ENCODE data around the gene ELMO1.

The ELMO1 gene

GRCh38 chr7:37281368-37282092 lies 167.1 kb downstream of the ELMO1 start:
- DNase-seq (ENCODE audit: low read depth in 2 of 3, low spot score in 2 of 3): no peak

- DNase-seq (ENCODE audit: low read depth in 2 of 3, low spot score in 2 of 3): no peak
Observed at GRCh38 chr7:37277513-37277912, 171.2 kb downstream of the ELMO1 start.

- no peak for DNase-seq (ENCODE audit: low read depth in 2 of 3, low spot score in 2 of 3)
Observed at GRCh38 chr7:37275078-37275710, 173.5 kb downstream of the ELMO1 start.

- no peak for DNase-seq (ENCODE audit: low read depth in 2 of 3, low spot score in 2 of 3)
Observed at GRCh38 chr7:37273891-37274290, 174.8 kb downstream of the ELMO1 start.

GRCh38 chr7:37269711-37270508 lies 178.8 kb downstream of the ELMO1 start:
- no peak for DNase-seq (ENCODE audit: low read depth in 2 of 3, low spot score in 2 of 3)

- no peak for DNase-seq (ENCODE audit: low read depth in 2 of 3, low spot score in 2 of 3)
Observed at GRCh38 chr7:37267251-37267650, 181.4 kb downstream of the ELMO1 start.

GRCh38 chr7:37265876-37266275 lies 182.8 kb downstream of the ELMO1 start:
- DNase-seq (ENCODE audit: low read depth in 2 of 3, low spot score in 2 of 3): no peak

- DNase-seq (ENCODE audit: low read depth in 2 of 3, low spot score in 2 of 3): no peak
Observed at GRCh38 chr7:37265006-37265405, 183.7 kb downstream of the ELMO1 start.

GRCh38 chr7:37262181-37262580 lies 186.5 kb downstream of the ELMO1 start:
- no peak for DNase-seq (ENCODE audit: low read depth in 2 of 3, low spot score in 2 of 3)

- no peak for DNase-seq (ENCODE audit: low read depth in 2 of 3, low spot score in 2 of 3)
Observed at GRCh38 chr7:37259319-37259821, 189.3 kb downstream of the ELMO1 start.

GRCh38 chr7:37256631-37257030 lies 192.0 kb downstream of the ELMO1 start:
- DNase-seq (ENCODE audit: low read depth in 2 of 3, low spot score in 2 of 3): no peak

GRCh38 chr7:37255327-37255944 lies 193.2 kb downstream of the ELMO1 start:
- no peak for DNase-seq (ENCODE audit: low read depth in 2 of 3, low spot score in 2 of 3)

- DNase-seq (ENCODE audit: low read depth in 2 of 3, low spot score in 2 of 3): no peak
Observed at GRCh38 chr7:37251222-37251621, 197.4 kb downstream of the ELMO1 start.

- DNase-seq (ENCODE audit: low read depth in 2 of 3, low spot score in 2 of 3): no peak
Observed at GRCh38 chr7:37249240-37249639, 199.4 kb downstream of the ELMO1 start.

- DNase-seq (ENCODE audit: low read depth in 2 of 3, low spot score in 2 of 3): no peak
Observed at GRCh38 chr7:37248396-37248861, 200.2 kb downstream of the ELMO1 start.

- DNase-seq (ENCODE audit: low read depth in 2 of 3, low spot score in 2 of 3): no peak
Observed at GRCh38 chr7:37247861-37248260, 200.8 kb downstream of the ELMO1 start.

GRCh38 chr7:37245590-37245989 lies 203.1 kb downstream of the ELMO1 start:
- DNase-seq (ENCODE audit: low read depth in 2 of 3, low spot score in 2 of 3): no peak

- DNase-seq (ENCODE audit: low read depth in 2 of 3, low spot score in 2 of 3): no peak
Observed at GRCh38 chr7:37236906-37237305, 211.8 kb downstream of the ELMO1 start.

- no peak for DNase-seq (ENCODE audit: low read depth in 2 of 3, low spot score in 2 of 3)
Observed at GRCh38 chr7:37235813-37236212, 212.9 kb downstream of the ELMO1 start.

GRCh38 chr7:37234928-37235327 lies 213.7 kb downstream of the ELMO1 start:
- no peak for DNase-seq (ENCODE audit: low read depth in 2 of 3, low spot score in 2 of 3)

- DNase-seq (ENCODE audit: low read depth in 2 of 3, low spot score in 2 of 3): no peak
Observed at GRCh38 chr7:37234334-37234733, 214.3 kb downstream of the ELMO1 start.

Measured in activated CD8-positive, alpha-beta memory T cell treated with anti-CD3 and anti-CD28 coated beads for 48 hours (primary cell).